Small intestine (tissue), 7 donors: Measurements from ENCODE around the gene CACNA1I. TPM values are rescaled to one million over a fixed set of nuclear protein-coding genes. Genes with fewer than 3 reads are reported as not detected.
A peak's percentile ranks its signal among the peaks of the same experiment; 100 is the strongest.

ENCODE experiments used
- DNase-seq, 2 donors: peaks; one replicate each; pipeline versions ENCODE4 v3.0.0 to v3.0.0-alpha.2; 2013
- FAIRE-seq: peaks from 2 replicates; lab custom pipeline; 2012; peaks lifted over from hg19 to GRCh38; lab: Jason Lieb, UNC
- H3K27ac ChIP-seq, 3 donors: one replicate each; pipeline ENCODE4 v1.5.1; 2013; ENCODE audit warnings: low read length in 2 of 3, mild to moderate bottlenecking in 2 of 3, control low read depth in 1 of 3, inconsistent platforms in 1 of 3, low read depth in 1 of 3, moderate library complexity in 1 of 3
- H3K27me3 ChIP-seq, 3 donors: one replicate each; pipeline ENCODE4 v1.6.1; 2013; ENCODE audit warnings: low read length in 3 of 3, inconsistent platforms in 1 of 3; ENCODE audit not compliant: control insufficient read depth in 3 of 3, insufficient read depth in 3 of 3
- H3K36me3 ChIP-seq, 3 donors: one replicate each; pipeline ENCODE4 v1.6.1; 2013; ENCODE audit warnings: low read length in 3 of 3, inconsistent platforms in 1 of 3, low read depth in 1 of 3, mild to moderate bottlenecking in 1 of 3, moderate library complexity in 1 of 3; ENCODE audit not compliant: control insufficient read depth in 3 of 3, insufficient read depth in 2 of 3
- H3K4me1 ChIP-seq, 3 donors: one replicate each; pipeline ENCODE4 v1.6.1; 2013; ENCODE audit warnings: low read length in 2 of 3, inconsistent platforms in 1 of 3, low read depth in 1 of 3, mild to moderate bottlenecking in 1 of 3, moderate library complexity in 1 of 3; ENCODE audit not compliant: control insufficient read depth in 3 of 3, insufficient read depth in 2 of 3
- H3K4me3 ChIP-seq, 3 donors: one replicate each; pipeline ENCODE4 v1.5.1; 2013; ENCODE audit warnings: low read length in 3 of 3, control low read depth in 1 of 3, inconsistent platforms in 1 of 3, low read depth in 1 of 3, mild to moderate bottlenecking in 1 of 3, moderate library complexity in 1 of 3
- H3K9me3 ChIP-seq, 2 donors: one replicate each; pipeline ENCODE4 v1.6.1; 2013; ENCODE audit warnings: low read depth in 1 of 2, low read length in 1 of 2; ENCODE audit not compliant: control insufficient read depth in 2 of 2, insufficient read depth in 1 of 2
- WGBS, 3 donors: extraction: QIAGEN DNeasy Blood & Tissue Kit; methylation state at CpG; one replicate each; pipeline ENCODE4 v1.1.7; 2013; 5-methylcytosine and 5-hydroxymethylcytosine counted together
- polyA plus RNA-seq, 4 donors: library from polyadenylated mRNA; stranded (reverse) in 3 of 4; unstranded in 1 of 4; fragments of 200-250 nt in 3 of 4; fragments of 120-200 nt in 1 of 4; gene quantifications; one replicate each; pipeline versions ENCODE4 v1.2.1 to v1.2.3, GENCODE V29; 2013
- donor health status: healthy with polysubstance abuse.
- donor health status: control.
- donor health status: control.
- donor health status: Bipolar disorder and iron deficiency.
- donor health status: healthy.

CACNA1I gene
- polyA plus RNA-seq, 4 donors: under 0.01 to 0.25 (median 0.18) TPM; not detected in 1

GRCh38 chr22:39629851-39630250 is 59.3 kb downstream of the CACNA1I start:
- 71 to 77% (median 71%) methylated on average over 8 of the region's 8 CpGs for WGBS, 3 donors
- no peak for FAIRE-seq

GRCh38 chr22:39630721-39631120 is 60.2 kb downstream of the CACNA1I start:
- Histone ChIP-seq H3K27me3 (peaks cover 0 to 6% (median 0%) of the 10 kb centered on the region in 3 donors), H3K27ac (no peak overlapping the region), H3K4me1 (no peaks in the 10 kb centered on the region), H3K36me3 (no peaks in the 10 kb centered on the region), H3K9me3 (peaks cover 0 to 5% of the 10 kb centered on the region in 2 donors), H3K4me3 (no peak overlapping the region)
- FAIRE-seq (no peak), DNase-seq (no peak)
- 62 to 77% (median 66%) methylated on average over 8 of the region's 8 CpGs for WGBS, 3 donors

More at GRCh38 chr22:39629851-39630250, 59.3 kb downstream of the CACNA1I start:
- no peak for DNase-seq
- H3K36me3 ChIP-seq: no peaks in the 10 kb centered on the region
- H3K27me3 ChIP-seq: peaks cover 0 to 7% (median 0%) of the 10 kb centered on the region in 3 donors
- peaks cover 0 to 5% of the 10 kb centered on the region in 2 donors for H3K9me3 ChIP-seq
- no peak overlapping the region for H3K27ac ChIP-seq
- H3K4me3 ChIP-seq: no peak overlapping the region
- H3K4me1 ChIP-seq: no peaks in the 10 kb centered on the region

- FAIRE-seq (no peak), DNase-seq (no peak)
- Histone ChIP-seq H3K4me3 (no peak overlapping the region), H3K27ac (no peak overlapping the region), H3K9me3 (peaks cover 0 to 5% of the 10 kb centered on the region in 2 donors), H3K4me1 (no peaks in the 10 kb centered on the region), H3K27me3 (peaks cover 0 to 3% (median 0%) of the 10 kb centered on the region in 3 donors), H3K36me3 (no peaks in the 10 kb centered on the region)
- 63 to 67% (median 64%) methylated on average over 15 to 16 of the region's 16 CpGs for WGBS, 3 donors
Measured at GRCh38 chr22:39631381-39632286, 61.1 kb downstream of the CACNA1I start.

GRCh38 chr22:39634530-39635405 is 64.2 kb downstream of the CACNA1I start:
- Histone ChIP-seq H3K36me3 (no peaks in the 10 kb centered on the region), H3K9me3 (peaks cover 0 to 5% of the 10 kb centered on the region in 2 donors), H3K27ac (no peak overlapping the region), H3K4me1 (no peaks in the 10 kb centered on the region), H3K27me3 (peaks cover 0 to 3% (median 0%) of the 10 kb centered on the region in 3 donors), H3K4me3 (no peak overlapping the region)
- 67 to 73% (median 67%) methylated on average over 18 of the region's 18 CpGs for WGBS, 3 donors
- peak in 1 of 2 donors; percentile 16 for DNase-seq
- FAIRE-seq: no peak

GRCh38 chr22:39635719-39636118 is 65.2 kb downstream of the CACNA1I start:
- no peak for FAIRE-seq
- Histone ChIP-seq H3K27ac (no peak overlapping the region), H3K4me1 (no peaks in the 10 kb centered on the region), H3K27me3 (peaks cover 0 to 3% (median 0%) of the 10 kb centered on the region in 3 donors), H3K4me3 (no peak overlapping the region), H3K9me3 (peaks cover 0 to 5% of the 10 kb centered on the region in 2 donors), H3K36me3 (no peaks in the 10 kb centered on the region)
- DNase-seq: no peak
- 64 to 77% (median 67%) methylated on average over 6 of the region's 6 CpGs for WGBS, 3 donors

- Histone ChIP-seq H3K9me3 (peaks cover 0 to under 1% of the 10 kb centered on the region in 2 donors), H3K36me3 (no peaks in the 10 kb centered on the region), H3K27ac (no peak overlapping the region), H3K27me3 (peaks cover 0 to 3% (median 2%) of the 10 kb centered on the region in 3 donors), H3K4me3 (no peak overlapping the region), H3K4me1 (no peaks in the 10 kb centered on the region)
- FAIRE-seq (no peak), DNase-seq (no peak)
- WGBS, 3 donors: 46 to 82% (median 48%) methylated on average over 2 of the region's 2 CpGs
Measured at GRCh38 chr22:39638958-39639357, 68.4 kb downstream of the CACNA1I start.

- H3K4me3 ChIP-seq: no peak overlapping the region
- H3K27ac ChIP-seq: no peak overlapping the region
- FAIRE-seq: no peak
- 71 to 81% (median 77%) methylated on average over 8 to 9 of the region's 9 CpGs for WGBS, 3 donors
- no peaks in the 10 kb centered on the region for H3K9me3 ChIP-seq
- no peak for DNase-seq
- no peaks in the 10 kb centered on the region for H3K36me3 ChIP-seq
- peaks cover 0 to 3% (median 2%) of the 10 kb centered on the region in 3 donors for H3K27me3 ChIP-seq
- no peaks in the 10 kb centered on the region for H3K4me1 ChIP-seq
Measured at GRCh38 chr22:39641660-39642310, 71.2 kb downstream of the CACNA1I start.
